Measurements from ENCODE around the gene VEPH1. TPM values are rescaled to one million over a fixed set of nuclear protein-coding genes. Genes with fewer than 3 reads are reported as not detected.

The VEPH1 gene
- total and polyA plus RNA-seq, 3 donors from 2014 or later = 2.7 to 8.1 (median 3.0) TPM

DNA sequence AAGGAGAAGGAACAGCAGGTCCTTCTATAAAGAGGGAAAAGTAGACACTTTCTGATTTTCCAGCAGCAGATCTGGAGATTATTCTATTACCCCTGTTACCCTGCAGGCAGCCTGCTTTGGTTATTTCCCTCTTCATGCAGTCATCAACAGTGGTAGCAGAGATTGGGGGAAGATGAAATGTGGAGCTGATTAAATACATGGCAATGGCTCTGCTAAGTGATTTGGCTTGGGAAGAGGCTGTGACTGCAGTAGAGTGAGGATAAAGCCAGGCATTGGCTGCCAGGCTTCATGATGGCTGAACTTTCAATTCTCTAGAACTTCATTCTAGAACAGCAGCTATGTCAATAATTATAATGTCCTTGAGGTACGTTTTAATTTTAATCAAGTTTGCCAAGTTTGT is 37.5 kb downstream of the VEPH1 start:
- Histone ChIP-seq H3K27me3 (no peaks in the 10 kb centered on the region), H3K9me3 (no peaks in the 10 kb centered on the region), H3K4me1 (no peaks in the 10 kb centered on the region), H3K36me3 (ENCODE audit: low read depth, missing control alignments) (no peaks in the 10 kb centered on the region), H3K27ac (no peak overlapping the region), H3K4me3 (no peak overlapping the region)
- 36 to 71% methylated on average over 1 of the region's 1 CpG for WGBS, 2 donors
- no peak for TF ChIP-seq POLR2A (IDR thresholded peaks at IDR 0.05)
- TF ChIP-seq, protein P1, sequence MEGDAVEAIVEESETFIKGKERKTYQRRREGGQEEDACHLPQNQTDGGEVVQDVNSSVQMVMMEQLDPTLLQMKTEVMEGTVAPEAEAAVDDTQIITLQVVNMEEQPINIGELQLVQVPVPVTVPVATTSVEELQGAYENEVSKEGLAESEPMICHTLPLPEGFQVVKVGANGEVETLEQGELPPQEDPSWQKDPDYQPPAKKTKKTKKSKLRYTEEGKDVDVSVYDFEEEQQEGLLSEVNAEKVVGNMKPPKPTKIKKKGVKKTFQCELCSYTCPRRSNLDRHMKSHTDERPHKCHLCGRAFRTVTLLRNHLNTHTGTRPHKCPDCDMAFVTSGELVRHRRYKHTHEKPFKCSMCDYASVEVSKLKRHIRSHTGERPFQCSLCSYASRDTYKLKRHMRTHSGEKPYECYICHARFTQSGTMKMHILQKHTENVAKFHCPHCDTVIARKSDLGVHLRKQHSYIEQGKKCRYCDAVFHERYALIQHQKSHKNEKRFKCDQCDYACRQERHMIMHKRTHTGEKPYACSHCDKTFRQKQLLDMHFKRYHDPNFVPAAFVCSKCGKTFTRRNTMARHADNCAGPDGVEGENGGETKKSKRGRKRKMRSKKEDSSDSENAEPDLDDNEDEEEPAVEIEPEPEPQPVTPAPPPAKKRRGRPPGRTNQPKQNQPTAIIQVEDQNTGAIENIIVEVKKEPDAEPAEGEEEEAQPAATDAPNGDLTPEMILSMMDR (IDR thresholded peaks at IDR 0.05) = no peak
- no peak for DNase-seq
- intact Hi-C loops (cut with DNase I; ENCODE audit: low total_unique reads) = no loop called here

DNA sequence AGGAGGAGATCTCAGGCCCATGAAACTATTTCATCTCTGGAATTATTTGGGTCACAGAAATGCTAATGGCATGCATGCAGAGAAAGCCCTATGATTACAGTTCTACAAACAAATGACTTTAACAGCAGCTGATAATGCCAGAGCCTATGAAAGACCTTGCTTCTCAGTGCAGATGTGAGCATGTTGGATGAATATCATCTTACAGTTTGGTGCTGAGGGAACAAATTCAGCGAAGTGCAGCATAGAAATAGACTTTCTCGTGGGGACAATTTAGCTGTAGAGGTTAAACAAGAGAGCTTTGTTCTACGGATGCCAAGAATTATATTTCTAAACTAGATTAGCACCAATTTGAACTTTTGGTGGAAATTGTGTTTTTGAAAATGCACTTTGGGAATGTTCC is 38.9 kb downstream of the VEPH1 start:
- intact Hi-C loops (cut with DNase I; ENCODE audit: low total_unique reads) = no loop called here
- no peaks in the 10 kb centered on the region for H3K27me3 ChIP-seq
- 49 to 67% methylated on average over 3 of the region's 3 CpGs for WGBS, 2 donors
- no peaks in the 10 kb centered on the region for H3K9me3 ChIP-seq
- TF ChIP-seq, protein P1 (IDR thresholded peaks at IDR 0.05) = no peak
- TF ChIP-seq POLR2A (IDR thresholded peaks at IDR 0.05) = no peak
- no peak overlapping the region for H3K4me3 ChIP-seq
- no peak for DNase-seq
- H3K27ac ChIP-seq = no peak overlapping the region
- H3K36me3 ChIP-seq (ENCODE audit: low read depth, missing control alignments) = no peaks in the 10 kb centered on the region
- no peaks in the 10 kb centered on the region for H3K4me1 ChIP-seq

DNA sequence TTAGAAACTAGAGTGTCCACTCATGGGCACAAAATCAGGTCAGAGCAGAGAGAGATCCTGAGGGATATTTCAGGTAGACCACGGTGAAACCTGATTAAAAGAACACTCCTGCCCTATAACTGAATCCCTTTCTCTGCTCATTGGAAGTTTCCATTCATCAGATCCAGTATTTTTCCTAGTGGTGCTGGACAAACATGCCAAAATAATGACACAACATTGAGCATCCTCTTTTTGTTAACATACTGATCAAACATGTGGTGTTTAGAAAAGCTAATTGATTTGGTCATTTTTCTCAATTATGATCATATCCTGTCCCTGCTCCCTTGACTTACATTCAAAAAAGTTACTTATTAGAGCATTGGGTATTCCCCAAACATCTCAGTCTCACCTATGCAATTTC is 39.4 kb downstream of the VEPH1 start:
- intact Hi-C loops (cut with DNase I; ENCODE audit: low total_unique reads) = no loop called here
- WGBS, 2 donors = 87 to 88% methylated on average over 1 of the region's 1 CpG

DNA sequence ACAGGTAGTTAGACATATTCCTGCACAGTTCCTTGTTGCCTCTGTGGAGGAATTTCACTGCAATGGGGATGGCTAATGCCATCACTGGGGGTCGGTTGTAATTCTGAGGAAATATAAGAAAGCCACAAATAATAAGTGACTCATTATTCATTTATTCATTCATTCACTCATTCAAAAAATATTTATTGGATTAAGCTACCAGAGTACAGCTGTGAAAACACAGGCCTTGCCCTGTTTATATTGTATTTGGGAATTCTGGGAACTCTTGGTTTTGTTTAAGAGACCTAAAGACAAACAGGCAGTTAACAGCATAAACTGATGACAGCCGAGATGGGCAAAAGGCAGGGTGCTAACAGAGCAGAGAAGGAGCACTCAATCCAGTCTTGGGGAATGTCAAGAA is 43.0 kb downstream of the VEPH1 start:
- no peak for DNase-seq
- Histone ChIP-seq H3K4me1 (no peaks in the 10 kb centered on the region), H3K27ac (no peak overlapping the region), H3K36me3 (ENCODE audit: low read depth, missing control alignments) (no peaks in the 10 kb centered on the region), H3K27me3 (no peaks in the 10 kb centered on the region), H3K9me3 (no peaks in the 10 kb centered on the region), H3K4me3 (no peak overlapping the region)
- intact Hi-C loops (cut with DNase I; ENCODE audit: low total_unique reads) = no loop called here
- WGBS, 2 donors = 70 to 78% methylated on average over 2 of the region's 2 CpGs
- TF ChIP-seq, protein P1 (IDR thresholded peaks at IDR 0.05) = no peak
- no peak for TF ChIP-seq POLR2A (IDR thresholded peaks at IDR 0.05)

More for the DNA sequence above, 39.4 kb downstream of the VEPH1 start:
- Histone ChIP-seq H3K36me3 (ENCODE audit: low read depth, missing control alignments) (no peaks in the 10 kb centered on the region), H3K27ac (no peak overlapping the region), H3K27me3 (no peaks in the 10 kb centered on the region), H3K4me1 (no peaks in the 10 kb centered on the region), H3K4me3 (no peak overlapping the region), H3K9me3 (no peaks in the 10 kb centered on the region)
- no peak for DNase-seq
- TF ChIP-seq, protein P1 (IDR thresholded peaks at IDR 0.05) = no peak
- no peak for TF ChIP-seq POLR2A (IDR thresholded peaks at IDR 0.05)

DNA sequence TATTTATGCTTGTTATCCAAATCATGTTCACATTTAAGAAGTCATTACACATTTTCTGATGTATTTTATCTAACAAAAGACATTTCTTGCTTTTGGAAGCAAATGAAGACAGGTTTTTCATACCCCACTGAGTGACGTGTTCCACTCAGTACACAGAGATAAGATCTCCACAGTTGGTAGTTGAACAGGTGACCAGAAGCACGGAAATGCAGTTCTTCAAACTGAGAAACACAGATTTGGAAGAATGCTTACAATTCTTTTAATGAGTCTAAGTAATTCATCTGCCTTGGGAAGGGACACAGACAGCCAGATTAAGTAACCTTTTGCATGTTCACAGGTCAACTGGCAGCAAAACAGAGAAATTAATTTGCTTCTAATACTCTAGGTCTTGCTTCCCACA is 43.5 kb downstream of the VEPH1 start:
- Histone ChIP-seq H3K36me3 (ENCODE audit: low read depth, missing control alignments) (no peaks in the 10 kb centered on the region), H3K27me3 (no peaks in the 10 kb centered on the region), H3K27ac (no peak overlapping the region), H3K4me1 (no peaks in the 10 kb centered on the region), H3K4me3 (no peak overlapping the region), H3K9me3 (no peaks in the 10 kb centered on the region)
- TF ChIP-seq, protein P1 (IDR thresholded peaks at IDR 0.05) = no peak
- TF ChIP-seq POLR2A (IDR thresholded peaks at IDR 0.05) = no peak
- DNase-seq = no peak
- WGBS, 2 donors = 57 to 60% methylated on average over 2 of the region's 2 CpGs
- intact Hi-C loops (cut with DNase I; ENCODE audit: low total_unique reads) = no loop called here

Data from testis (tissue), 3 donors.